Neural cell (in vitro differentiated cells): Measurements from ENCODE around the gene ADD2.

Source experiments
- EP300 ChIP-seq: fragments of 450-650 bp; conservative IDR thresholded peaks from 2 replicates; pipeline ENCODE4 v1.6.1; 2014; ENCODE audit warnings: antibody characterized with exemption, mild to moderate bottlenecking, moderate library complexity; ENCODE audit not compliant: poor library complexity, severe bottlenecking
- EZH2 ChIP-seq: fragments of 200-600, 300-800 bp; shearing (Covaris generic), sonication (generic); IDR thresholded peaks from 2 replicates; pipeline ENCODE4 v1.6.1; 2014; ENCODE audit warnings: antibody characterized with exemption, low read length, borderline replicate concordance, mild to moderate bottlenecking; ENCODE audit not compliant: insufficient read depth, poor library complexity, severe bottlenecking
- MXI1 ChIP-seq: fragments of 450-650 bp; conservative IDR thresholded peaks from 2 replicates; pipeline ENCODE4 v1.6.1; 2014; ENCODE audit warnings: antibody characterized with exemption, mild to moderate bottlenecking; ENCODE audit not compliant: poor library complexity, severe bottlenecking
- POLR2AphosphoS5 ChIP-seq: IDR thresholded peaks from 2 replicates; pipeline ENCODE4 v1.6.1; 2012
- RAD21 ChIP-seq: fragments of 450-650 bp; conservative IDR thresholded peaks from 2 replicates; pipeline ENCODE4 v1.6.1; 2014; ENCODE audit warnings: antibody characterized with exemption, mild to moderate bottlenecking, moderate library complexity
- SMC3 ChIP-seq: fragments of 450-650 bp; conservative IDR thresholded peaks from 2 replicates; pipeline ENCODE4 v1.6.1; 2014; ENCODE audit warnings: antibody characterized with exemption, mild to moderate bottlenecking, moderate library complexity; ENCODE audit not compliant: poor library complexity
- TAF1 ChIP-seq: IDR thresholded peaks from 2 replicates; pipeline ENCODE4 v1.6.1; 2012; ENCODE audit warnings: low read depth
- TF ChIP-seq, protein P1 (sequence below): fragments of 450-650 bp; IDR thresholded peaks from 2 replicates; pipeline ENCODE4 v1.5.1; 2014; ENCODE audit warnings: antibody characterized with exemption, mild to moderate bottlenecking, moderate library complexity; ENCODE audit not compliant: poor library complexity, severe bottlenecking
- TF ChIP-seq, protein P2 (sequence below): IDR thresholded peaks from 2 replicates; pipeline ENCODE4 v1.6.1; 2012; ENCODE audit warnings: borderline replicate concordance

DNA sequence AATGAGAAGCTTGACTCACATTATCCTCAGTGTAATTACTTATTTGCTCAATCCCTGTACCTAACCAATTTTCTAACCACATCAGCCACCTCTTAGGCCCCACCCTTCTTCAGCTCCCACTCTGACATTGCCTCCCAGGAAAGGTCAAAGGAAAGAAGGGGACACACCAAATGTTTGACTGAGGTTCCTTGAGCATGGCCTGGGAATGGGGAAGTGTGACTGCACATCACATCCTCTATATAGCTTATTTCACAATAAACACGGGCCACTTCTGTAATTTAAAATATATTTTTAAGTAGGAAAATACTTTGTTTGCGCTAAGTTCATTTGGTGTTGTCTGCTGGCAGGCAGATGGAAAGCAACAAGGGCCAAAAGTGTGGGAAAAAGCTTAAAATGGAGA, 25.4 kb upstream of the ADD2 start:
- TF ChIP-seq, protein P1, sequence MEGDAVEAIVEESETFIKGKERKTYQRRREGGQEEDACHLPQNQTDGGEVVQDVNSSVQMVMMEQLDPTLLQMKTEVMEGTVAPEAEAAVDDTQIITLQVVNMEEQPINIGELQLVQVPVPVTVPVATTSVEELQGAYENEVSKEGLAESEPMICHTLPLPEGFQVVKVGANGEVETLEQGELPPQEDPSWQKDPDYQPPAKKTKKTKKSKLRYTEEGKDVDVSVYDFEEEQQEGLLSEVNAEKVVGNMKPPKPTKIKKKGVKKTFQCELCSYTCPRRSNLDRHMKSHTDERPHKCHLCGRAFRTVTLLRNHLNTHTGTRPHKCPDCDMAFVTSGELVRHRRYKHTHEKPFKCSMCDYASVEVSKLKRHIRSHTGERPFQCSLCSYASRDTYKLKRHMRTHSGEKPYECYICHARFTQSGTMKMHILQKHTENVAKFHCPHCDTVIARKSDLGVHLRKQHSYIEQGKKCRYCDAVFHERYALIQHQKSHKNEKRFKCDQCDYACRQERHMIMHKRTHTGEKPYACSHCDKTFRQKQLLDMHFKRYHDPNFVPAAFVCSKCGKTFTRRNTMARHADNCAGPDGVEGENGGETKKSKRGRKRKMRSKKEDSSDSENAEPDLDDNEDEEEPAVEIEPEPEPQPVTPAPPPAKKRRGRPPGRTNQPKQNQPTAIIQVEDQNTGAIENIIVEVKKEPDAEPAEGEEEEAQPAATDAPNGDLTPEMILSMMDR = no peak
- no peak for TF ChIP-seq EZH2
- TF ChIP-seq MXI1 = no peak
- TF ChIP-seq EP300 = no peak
- TF ChIP-seq, protein P2, sequence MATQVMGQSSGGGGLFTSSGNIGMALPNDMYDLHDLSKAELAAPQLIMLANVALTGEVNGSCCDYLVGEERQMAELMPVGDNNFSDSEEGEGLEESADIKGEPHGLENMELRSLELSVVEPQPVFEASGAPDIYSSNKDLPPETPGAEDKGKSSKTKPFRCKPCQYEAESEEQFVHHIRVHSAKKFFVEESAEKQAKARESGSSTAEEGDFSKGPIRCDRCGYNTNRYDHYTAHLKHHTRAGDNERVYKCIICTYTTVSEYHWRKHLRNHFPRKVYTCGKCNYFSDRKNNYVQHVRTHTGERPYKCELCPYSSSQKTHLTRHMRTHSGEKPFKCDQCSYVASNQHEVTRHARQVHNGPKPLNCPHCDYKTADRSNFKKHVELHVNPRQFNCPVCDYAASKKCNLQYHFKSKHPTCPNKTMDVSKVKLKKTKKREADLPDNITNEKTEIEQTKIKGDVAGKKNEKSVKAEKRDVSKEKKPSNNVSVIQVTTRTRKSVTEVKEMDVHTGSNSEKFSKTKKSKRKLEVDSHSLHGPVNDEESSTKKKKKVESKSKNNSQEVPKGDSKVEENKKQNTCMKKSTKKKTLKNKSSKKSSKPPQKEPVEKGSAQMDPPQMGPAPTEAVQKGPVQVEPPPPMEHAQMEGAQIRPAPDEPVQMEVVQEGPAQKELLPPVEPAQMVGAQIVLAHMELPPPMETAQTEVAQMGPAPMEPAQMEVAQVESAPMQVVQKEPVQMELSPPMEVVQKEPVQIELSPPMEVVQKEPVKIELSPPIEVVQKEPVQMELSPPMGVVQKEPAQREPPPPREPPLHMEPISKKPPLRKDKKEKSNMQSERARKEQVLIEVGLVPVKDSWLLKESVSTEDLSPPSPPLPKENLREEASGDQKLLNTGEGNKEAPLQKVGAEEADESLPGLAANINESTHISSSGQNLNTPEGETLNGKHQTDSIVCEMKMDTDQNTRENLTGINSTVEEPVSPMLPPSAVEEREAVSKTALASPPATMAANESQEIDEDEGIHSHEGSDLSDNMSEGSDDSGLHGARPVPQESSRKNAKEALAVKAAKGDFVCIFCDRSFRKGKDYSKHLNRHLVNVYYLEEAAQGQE = no peak
- TF ChIP-seq POLR2AphosphoS5 = no peak
- TF ChIP-seq TAF1 = no peak
- no peak for TF ChIP-seq SMC3
- no peak for TF ChIP-seq RAD21
